ENCODE measurements around the gene SUPT20HL1.

Gene SUPT20HL1

GRCh38 chrX:24333371-24333770 is 27.1 kb upstream of the SUPT20HL1 start:
- Histone ChIP-seq H3K36me3 (ENCODE audit: control insufficient read depth, insufficient read depth, low read length) (no peaks in the 10 kb centered on the region), H3K27me3 (ENCODE audit: control insufficient read depth, insufficient read depth, low read length, poor library complexity, severe bottlenecking) (no peaks in the 10 kb centered on the region), H3K4me3 (ENCODE audit: insufficient read depth, low read depth, low read length) (no peak overlapping the region), H3K9me3 (ENCODE audit: control insufficient read depth, low read length) (no peaks in the 10 kb centered on the region), H3K4me1 (ENCODE audit: control insufficient read depth, insufficient read depth, low read length) (no peaks in the 10 kb centered on the region), H3K27ac (ENCODE audit: insufficient read depth, low read depth, low read length, poor library complexity, severe bottlenecking) (no peak overlapping the region)
- WGBS, 2 experiments = no CpG with 5 or more reads among the region's 1 CpG

GRCh38 chrX:24334461-24334860 is 26.0 kb upstream of the SUPT20HL1 start:
- H3K27me3 ChIP-seq (ENCODE audit: control insufficient read depth, insufficient read depth, low read length, poor library complexity, severe bottlenecking) = no peaks in the 10 kb centered on the region
- no peak overlapping the region for H3K27ac ChIP-seq (ENCODE audit: insufficient read depth, low read depth, low read length, poor library complexity, severe bottlenecking)
- H3K4me3 ChIP-seq (ENCODE audit: insufficient read depth, low read depth, low read length) = no peak overlapping the region
- H3K36me3 ChIP-seq (ENCODE audit: control insufficient read depth, insufficient read depth, low read length) = no peaks in the 10 kb centered on the region
- H3K4me1 ChIP-seq (ENCODE audit: control insufficient read depth, insufficient read depth, low read length) = no peaks in the 10 kb centered on the region
- H3K9me3 ChIP-seq (ENCODE audit: control insufficient read depth, low read length) = no peaks in the 10 kb centered on the region

- Histone ChIP-seq H3K27me3 (ENCODE audit: control insufficient read depth, insufficient read depth, low read length, poor library complexity, severe bottlenecking) (no peaks in the 10 kb centered on the region), H3K9me3 (ENCODE audit: control insufficient read depth, low read length) (no peaks in the 10 kb centered on the region), H3K4me3 (ENCODE audit: insufficient read depth, low read depth, low read length) (no peak overlapping the region), H3K36me3 (ENCODE audit: control insufficient read depth, insufficient read depth, low read length) (no peaks in the 10 kb centered on the region), H3K4me1 (ENCODE audit: control insufficient read depth, insufficient read depth, low read length) (no peaks in the 10 kb centered on the region), H3K27ac (ENCODE audit: insufficient read depth, low read depth, low read length, poor library complexity, severe bottlenecking) (no peak overlapping the region)
- 90% methylated on average over 1 of the region's 1 CpG; no CpG with 5 or more reads in 1 of the 2 experiments for WGBS, 2 experiments
These were observed 24.6 kb upstream of the SUPT20HL1 start for GRCh38 chrX:24335871-24336270.

GRCh38 chrX:24339911-24340310 is 20.5 kb upstream of the SUPT20HL1 start:
- Histone ChIP-seq H3K4me1 (ENCODE audit: control insufficient read depth, insufficient read depth, low read length) (no peaks in the 10 kb centered on the region), H3K27ac (ENCODE audit: insufficient read depth, low read depth, low read length, poor library complexity, severe bottlenecking) (no peak overlapping the region), H3K27me3 (ENCODE audit: control insufficient read depth, insufficient read depth, low read length, poor library complexity, severe bottlenecking) (no peaks in the 10 kb centered on the region), H3K4me3 (ENCODE audit: insufficient read depth, low read depth, low read length) (no peak overlapping the region), H3K36me3 (ENCODE audit: control insufficient read depth, insufficient read depth, low read length) (no peaks in the 10 kb centered on the region), H3K9me3 (ENCODE audit: control insufficient read depth, low read length) (no peaks in the 10 kb centered on the region)

- Histone ChIP-seq H3K27ac (ENCODE audit: insufficient read depth, low read depth, low read length, poor library complexity, severe bottlenecking) (no peak overlapping the region), H3K4me3 (ENCODE audit: insufficient read depth, low read depth, low read length) (no peak overlapping the region), H3K9me3 (ENCODE audit: control insufficient read depth, low read length) (no peaks in the 10 kb centered on the region), H3K4me1 (ENCODE audit: control insufficient read depth, insufficient read depth, low read length) (no peaks in the 10 kb centered on the region), H3K36me3 (ENCODE audit: control insufficient read depth, insufficient read depth, low read length) (no peaks in the 10 kb centered on the region), H3K27me3 (ENCODE audit: control insufficient read depth, insufficient read depth, low read length, poor library complexity, severe bottlenecking) (no peaks in the 10 kb centered on the region)
- WGBS, 2 experiments = 100% methylated on average over 1 of the region's 2 CpGs
These were observed 19.9 kb upstream of the SUPT20HL1 start for GRCh38 chrX:24340501-24340900.

GRCh38 chrX:24341795-24342194 is 18.6 kb upstream of the SUPT20HL1 start:
- Histone ChIP-seq H3K4me3 (ENCODE audit: insufficient read depth, low read depth, low read length) (no peak overlapping the region), H3K9me3 (ENCODE audit: control insufficient read depth, low read length) (no peaks in the 10 kb centered on the region), H3K27ac (ENCODE audit: insufficient read depth, low read depth, low read length, poor library complexity, severe bottlenecking) (no peak overlapping the region), H3K36me3 (ENCODE audit: control insufficient read depth, insufficient read depth, low read length) (no peaks in the 10 kb centered on the region), H3K4me1 (ENCODE audit: control insufficient read depth, insufficient read depth, low read length) (no peaks in the 10 kb centered on the region), H3K27me3 (ENCODE audit: control insufficient read depth, insufficient read depth, low read length, poor library complexity, severe bottlenecking) (no peaks in the 10 kb centered on the region)
- 83 to 100% methylated on average over 1 of the region's 1 CpG for WGBS, 2 experiments

GRCh38 chrX:24343719-24344118 is 16.7 kb upstream of the SUPT20HL1 start:
- H3K27ac ChIP-seq (ENCODE audit: insufficient read depth, low read depth, low read length, poor library complexity, severe bottlenecking) = no peak overlapping the region
- 95 to 98% methylated on average over 8 to 9 of the region's 9 CpGs for WGBS, 2 experiments

GRCh38 chrX:24347881-24348280 is 12.6 kb upstream of the SUPT20HL1 start:
- Histone ChIP-seq H3K4me1 (ENCODE audit: control insufficient read depth, insufficient read depth, low read length) (no peaks in the 10 kb centered on the region), H3K4me3 (ENCODE audit: insufficient read depth, low read depth, low read length) (no peak overlapping the region), H3K9me3 (ENCODE audit: control insufficient read depth, low read length) (no peaks in the 10 kb centered on the region), H3K36me3 (ENCODE audit: control insufficient read depth, insufficient read depth, low read length) (no peaks in the 10 kb centered on the region), H3K27me3 (ENCODE audit: control insufficient read depth, insufficient read depth, low read length, poor library complexity, severe bottlenecking) (no peaks in the 10 kb centered on the region), H3K27ac (ENCODE audit: insufficient read depth, low read depth, low read length, poor library complexity, severe bottlenecking) (no peak overlapping the region)
- WGBS, 2 experiments = 25 to 43% methylated on average over 1 of the region's 1 CpG

More at GRCh38 chrX:24343719-24344118, 16.7 kb upstream of the SUPT20HL1 start:
- H3K4me1 ChIP-seq (ENCODE audit: control insufficient read depth, insufficient read depth, low read length) = no peaks in the 10 kb centered on the region
- no peak overlapping the region for H3K4me3 ChIP-seq (ENCODE audit: insufficient read depth, low read depth, low read length)
- H3K36me3 ChIP-seq (ENCODE audit: control insufficient read depth, insufficient read depth, low read length) = no peaks in the 10 kb centered on the region
- H3K9me3 ChIP-seq (ENCODE audit: control insufficient read depth, low read length) = no peaks in the 10 kb centered on the region
- no peaks in the 10 kb centered on the region for H3K27me3 ChIP-seq (ENCODE audit: control insufficient read depth, insufficient read depth, low read length, poor library complexity, severe bottlenecking)

GRCh38 chrX:24350217-24350616 is 10.2 kb upstream of the SUPT20HL1 start:
- Histone ChIP-seq H3K36me3 (ENCODE audit: control insufficient read depth, insufficient read depth, low read length) (no peaks in the 10 kb centered on the region), H3K9me3 (ENCODE audit: control insufficient read depth, low read length) (no peaks in the 10 kb centered on the region), H3K4me3 (ENCODE audit: insufficient read depth, low read depth, low read length) (no peak overlapping the region), H3K27ac (ENCODE audit: insufficient read depth, low read depth, low read length, poor library complexity, severe bottlenecking) (no peak overlapping the region), H3K27me3 (ENCODE audit: control insufficient read depth, insufficient read depth, low read length, poor library complexity, severe bottlenecking) (no peaks in the 10 kb centered on the region), H3K4me1 (ENCODE audit: control insufficient read depth, insufficient read depth, low read length) (no peaks in the 10 kb centered on the region)
- WGBS, 2 experiments = 86 to 92% methylated on average over 4 of the region's 4 CpGs

GRCh38 chrX:24355095-24355494 is 5.3 kb upstream of the SUPT20HL1 start:
- H3K4me3 ChIP-seq (ENCODE audit: insufficient read depth, low read depth, low read length) = no peak overlapping the region
- no peaks in the 10 kb centered on the region for H3K9me3 ChIP-seq (ENCODE audit: control insufficient read depth, low read length)
- 93 to 94% methylated on average over 8 of the region's 8 CpGs for WGBS, 2 experiments
- no peaks in the 10 kb centered on the region for H3K27me3 ChIP-seq (ENCODE audit: control insufficient read depth, insufficient read depth, low read length, poor library complexity, severe bottlenecking)
- no peaks in the 10 kb centered on the region for H3K4me1 ChIP-seq (ENCODE audit: control insufficient read depth, insufficient read depth, low read length)
- no peaks in the 10 kb centered on the region for H3K36me3 ChIP-seq (ENCODE audit: control insufficient read depth, insufficient read depth, low read length)
- H3K27ac ChIP-seq (ENCODE audit: insufficient read depth, low read depth, low read length, poor library complexity, severe bottlenecking) = no peak overlapping the region

GRCh38 chrX:24357106-24357505 is 3.3 kb upstream of the SUPT20HL1 start:
- H3K4me3 ChIP-seq (ENCODE audit: insufficient read depth, low read depth, low read length) = no peak overlapping the region
- no peaks in the 10 kb centered on the region for H3K4me1 ChIP-seq (ENCODE audit: control insufficient read depth, insufficient read depth, low read length)
- H3K27ac ChIP-seq (ENCODE audit: insufficient read depth, low read depth, low read length, poor library complexity, severe bottlenecking) = no peak overlapping the region
- no peaks in the 10 kb centered on the region for H3K9me3 ChIP-seq (ENCODE audit: control insufficient read depth, low read length)
- H3K36me3 ChIP-seq (ENCODE audit: control insufficient read depth, insufficient read depth, low read length) = no peaks in the 10 kb centered on the region
- no peaks in the 10 kb centered on the region for H3K27me3 ChIP-seq (ENCODE audit: control insufficient read depth, insufficient read depth, low read length, poor library complexity, severe bottlenecking)

Measured in ectodermal cell (in vitro differentiated cells).